ENCODE results near the gene CAND2.

The CAND2 gene

GRCh38 chr3:12796171-12797123, at the start of gene CAND2:
Gene CAND2 (plus strand): TSS chr3:12796680. CDS start chr3:12796721, 41 bp downstream.
- DNase-seq: no peak

- DNase-seq: no peak
Measured at GRCh38 chr3:12748477-12748876, 48.0 kb upstream of the CAND2 start.

GRCh38 chr3:12750223-12750622, 46.3 kb upstream of the CAND2 start:
- no peak for DNase-seq

GRCh38 chr3:12750658-12751071, 45.8 kb upstream of the CAND2 start:
- DNase-seq: no peak

- no peak for DNase-seq
Measured at GRCh38 chr3:12751571-12751970, 44.9 kb upstream of the CAND2 start.

- no peak for DNase-seq
Measured at GRCh38 chr3:12752102-12752501, 44.4 kb upstream of the CAND2 start.

GRCh38 chr3:12752809-12753208, 43.7 kb upstream of the CAND2 start:
- no peak for DNase-seq

- DNase-seq: no peak
Measured at GRCh38 chr3:12753275-12754028, 43.0 kb upstream of the CAND2 start.

GRCh38 chr3:12754313-12754712, 42.2 kb upstream of the CAND2 start:
- no peak for DNase-seq

- DNase-seq: no peak
Measured at GRCh38 chr3:12755754-12756153, 40.7 kb upstream of the CAND2 start.

- no peak for DNase-seq
Measured at GRCh38 chr3:12756175-12756574, 40.3 kb upstream of the CAND2 start.

GRCh38 chr3:12756635-12757034, 39.8 kb upstream of the CAND2 start:
- no peak for DNase-seq

- no peak for DNase-seq
Measured at GRCh38 chr3:12758025-12758781, 38.3 kb upstream of the CAND2 start.

GRCh38 chr3:12759097-12759679, 37.3 kb upstream of the CAND2 start, which contains the start of gene TMEM40:
Gene TMEM40 (minus strand): TSS chr3:12759259. CDS start chr3:12749832, 9,427 bp downstream.
- DNase-seq: no peak

GRCh38 chr3:12759693-12760565, 36.6 kb upstream of the CAND2 start:
- no peak for DNase-seq

- no peak for DNase-seq
Measured at GRCh38 chr3:12764171-12764776, 32.2 kb upstream of the CAND2 start.

GRCh38 chr3:12766541-12766940, 29.9 kb upstream of the CAND2 start:
- DNase-seq: no peak

GRCh38 chr3:12768579-12769527, 27.6 kb upstream of the CAND2 start:
- DNase-seq: no peak

- DNase-seq: no peak
Measured at GRCh38 chr3:12769761-12770160, 26.7 kb upstream of the CAND2 start.

GRCh38 chr3:12771236-12771635, 25.2 kb upstream of the CAND2 start:
- DNase-seq: no peak

All from GDM1 (cell line).